OCI-LY3 (cell line): ENCODE results near the gene SLC19A2.
A peak's percentile ranks its signal among the peaks of the same experiment; 100 is the strongest.
"Not testable (repeated sequence)": the region's sequence is repeated elsewhere in the genome, so short reads cannot be mapped to it uniquely, and the experiment has no call there.

Experiments used
- H2AFZ ChIP-seq: fragments of 200-600, 300-600 bp; shearing (Covaris generic); 2 replicates; pipeline ENCODE4 v1.6.0; 2014; ENCODE audit warnings: antibody characterized with exemption, low read depth, low read length
- H3K27ac ChIP-seq: fragments of 200-600, 300-600 bp; sonication (generic); 2 replicates; pipeline ENCODE4 v1.5.1; 2014; ENCODE audit warnings: mild to moderate bottlenecking, low read length, moderate library complexity, mixed read lengths
- H3K27me3 ChIP-seq: fragments of 200-600, 300-600 bp; sonication (generic); 2 replicates; pipeline ENCODE4 v1.6.1; 2014; ENCODE audit warnings: low read depth, low read length, mixed read lengths
- H3K36me3 ChIP-seq: fragments of 200-600, 300-600 bp; sonication (generic); replicated peaks from 2 replicates; pipeline ENCODE3; 2014; ENCODE audit warnings: low read depth, low read length, mixed read lengths
- H3K4me1 ChIP-seq: fragments of 300-600, 200-600 bp; sonication (generic); 2 replicates; pipeline ENCODE4 v1.6.1; 2014; ENCODE audit warnings: low read length, mixed read lengths
- H3K4me2 ChIP-seq: fragments of 200-600, 300-600 bp; sonication (generic); 2 replicates; pipeline ENCODE4 v1.6.1; 2014; ENCODE audit warnings: low read length, mixed read lengths
- H3K4me3 ChIP-seq: fragments of 300-600, 200-600 bp; sonication (generic); 2 replicates; pipeline ENCODE4 v1.5.1; 2014; ENCODE audit warnings: antibody characterized with exemption, mild to moderate bottlenecking, low read length, moderate library complexity
- H3K79me2 ChIP-seq: fragments of 300-600, 200-600 bp; shearing (Covaris generic); 2 replicates; pipeline ENCODE4 v1.6.1; 2014; ENCODE audit warnings: mild to moderate bottlenecking, low read length, mixed read lengths
- H3K9ac ChIP-seq: fragments of 300-600, 200-600 bp; shearing (Covaris generic); 2 replicates; pipeline ENCODE4 v1.6.0; 2014; ENCODE audit warnings: mild to moderate bottlenecking, low read length, moderate library complexity
- H3K9me3 ChIP-seq: fragments of 200-600, 300-600 bp; shearing (Covaris generic); 2 replicates; pipeline ENCODE4 v1.6.1; 2014; ENCODE audit warnings: low read length, mixed read lengths; ENCODE audit not compliant: insufficient read depth
- H4K20me1 ChIP-seq: fragments of 200-600, 300-600 bp; sonication (generic); 2 replicates; pipeline ENCODE4 v1.6.1; 2016; ENCODE audit warnings: low read length, mixed read lengths; ENCODE audit not compliant: insufficient read depth
- CTCF ChIP-seq: fragments of 200-600, 300-600 bp; sonication (generic); IDR thresholded peaks from 2 replicates; pipeline ENCODE4 v1.5.1; 2014; ENCODE audit warnings: antibody characterized with exemption, low read length, low read depth
- EZH2phosphoT487 ChIP-seq: fragments of 200-600 bp; shearing (Covaris generic); IDR thresholded peaks from 2 replicates; pipeline ENCODE4 v1.6.1; 2018; ENCODE audit warnings: antibody characterized with exemption, mixed run types, low read depth

SLC19A2 gene

DNA sequence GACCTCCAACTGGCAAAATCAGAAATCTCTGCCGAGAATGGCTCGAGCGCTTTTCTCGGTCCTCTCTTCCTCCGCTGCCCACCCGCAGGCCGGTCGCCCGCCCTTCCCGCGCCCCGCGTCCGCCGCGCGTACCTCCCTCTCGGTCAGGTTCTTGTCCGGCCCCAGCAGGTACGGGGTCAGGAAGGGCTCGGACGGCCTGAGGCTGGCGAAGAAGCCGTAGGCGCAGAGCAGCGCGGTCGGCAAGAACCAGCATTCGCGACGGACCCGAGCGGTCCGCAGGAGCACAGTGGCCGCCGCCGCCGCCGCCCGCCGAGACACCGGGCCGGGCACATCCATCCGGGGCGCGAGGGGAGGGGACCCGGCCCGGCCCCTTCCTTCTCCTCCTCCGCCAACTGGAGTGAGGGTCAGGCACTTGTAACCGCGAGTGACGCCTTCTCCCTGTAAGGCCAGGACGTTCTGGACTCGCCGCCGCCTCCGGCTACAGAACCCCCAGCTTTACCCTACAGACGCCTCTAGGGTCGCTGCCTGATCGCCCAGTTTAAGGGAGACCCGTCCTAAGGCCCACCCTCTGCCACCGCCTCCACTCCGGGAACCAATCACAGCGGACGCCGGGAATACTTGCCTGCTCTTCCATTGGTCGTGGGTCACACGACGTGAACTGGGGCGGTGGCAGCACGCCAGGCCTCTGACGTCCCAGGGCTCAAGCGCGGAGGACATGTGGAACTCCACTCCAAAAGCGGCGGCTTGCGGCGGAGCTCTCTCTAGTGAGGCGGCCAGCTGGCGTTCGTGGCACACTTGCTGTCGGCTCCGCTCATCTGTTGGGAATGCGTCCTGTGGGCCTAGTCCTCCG is at the start of gene SLC19A2:
Gene SLC19A2, minus strand, starts transcription at position 514 of the 850 bp plus-strand sequence. Its CDS starts 178 bp downstream, at position 336.
- H3K9me3 ChIP-seq: no peaks in the 10 kb centered on the region
- no peaks in the 10 kb centered on the region for H3K27me3 ChIP-seq
- peak within 1 kb of the TSS; percentile 44 for H3K27ac ChIP-seq
- H3K4me3 ChIP-seq: peak within 1 kb of the TSS; percentile 83
- H3K4me2 ChIP-seq: peak within 1 kb of the TSS; percentile 96
- peaks cover 44% of the 10 kb centered on the region for H3K4me1 ChIP-seq
- peak within 1 kb of the TSS; percentile 85 for H3K9ac ChIP-seq
- H3K36me3 ChIP-seq: peaks cover 27% of the 10 kb centered on the region
- TF ChIP-seq CTCF (peak; percentile 36), EZH2phosphoT487 (no peak)
- H2AFZ ChIP-seq: peak within 1 kb of the TSS; percentile 88
- H3K79me2 ChIP-seq: peaks cover 58% of the 10 kb centered on the region
- peaks cover 40% of the 10 kb centered on the region for H4K20me1 ChIP-seq

GRCh38 chr1:169534653-169535052 is 48.9 kb upstream of the SLC19A2 start:
- Histone ChIP-seq H3K4me2 (peak overlapping the region; percentile 33), H3K9me3 (no peaks in the 10 kb centered on the region), H3K79me2 (peaks cover 72% of the 10 kb centered on the region), H3K9ac (peak overlapping the region; percentile 51; the same call in 1 of the 2 replicates), H4K20me1 (peaks cover 6% of the 10 kb centered on the region; the same call in 1 of the 2 replicates), H3K27me3 (no peaks in the 10 kb centered on the region), H3K36me3 (peaks cover 80% of the 10 kb centered on the region), H2AFZ (no peak overlapping the region), H3K4me1 (peaks cover 65% of the 10 kb centered on the region), H3K4me3 (0 out of 2 replicates have a peak overlapping the region, but pooled peaks have one; percentile 5), H3K27ac (peak overlapping the region; percentile 95)
- TF ChIP-seq EZH2phosphoT487 (no peak), CTCF (no peak)

GRCh38 chr1:169533528-169534190 is 47.9 kb upstream of the SLC19A2 start:
- Histone ChIP-seq H3K27ac (peak overlapping the region; percentile 95), H3K9ac (peak overlapping the region; percentile 68), H3K4me1 (peaks cover 69% of the 10 kb centered on the region), H3K4me3 (peak overlapping the region; percentile 28), H3K4me2 (peak overlapping the region; percentile 83), H3K79me2 (peaks cover 70% of the 10 kb centered on the region), H3K36me3 (peaks cover 80% of the 10 kb centered on the region)
- H4K20me1 ChIP-seq, H3K27me3 ChIP-seq, H2AFZ ChIP-seq, H3K9me3 ChIP-seq: not testable (repeated sequence)

- Histone ChIP-seq H3K79me2 (peaks cover 62% of the 10 kb centered on the region), H3K4me1 (peaks cover 87% of the 10 kb centered on the region), H3K36me3 (peaks cover 81% of the 10 kb centered on the region), H3K9me3 (no peaks in the 10 kb centered on the region), H3K4me2 (peak overlapping the region; percentile 83), H3K4me3 (no peak overlapping the region), H3K27ac (peak overlapping the region; percentile 95), H4K20me1 (no peaks in the 10 kb centered on the region), H2AFZ (no peak overlapping the region), H3K9ac (peak overlapping the region; percentile 68), H3K27me3 (no peaks in the 10 kb centered on the region)
- TF ChIP-seq EZH2phosphoT487 (no peak), CTCF (no peak)
These were observed 44.7 kb upstream of the SLC19A2 start for GRCh38 chr1:169530448-169530847.
